IMR-90 (cell line): ENCODE results near the gene WNT7A. TPM values are rescaled to one million over a fixed set of nuclear protein-coding genes. Genes with fewer than 3 reads are reported as not detected.

Source experiments
- ATAC-seq: fragments of 200-7000 bp; cut with Tn5 transposase; 2 replicates; pipeline ENCODE4 v1.9.1; 2020; ENCODE audit warnings: low read depth, mild to moderate bottlenecking, moderate library complexity
- BruUV-seq: library from RNA; stranded (reverse); fragments of 400-500 nt; replicated peaks from 2 replicates; lab custom pipeline; 2021; lab: Mats Ljungman, UMichigan
- CTCF ChIA-PET: fragments of 300-600 bp; formaldehyde crosslinking; extraction: SDS; loops from one replicate; lab custom pipeline; 2021; ENCODE audit warnings: antibody characterized with exemption; lab: Yijun Ruan, JAX
- POLR2A ChIA-PET: fragments of 300-600 bp; sonication (Branson Sonifier 250); formaldehyde crosslinking; loops from one replicate; lab custom pipeline; 2022; ENCODE audit warnings: antibody characterized with exemption; ENCODE audit not compliant: unreplicated experiment; lab: Charles Lee
- DNase-seq: peaks from one replicate; pipeline ENCODE4 v3.0.0; 2013
- H2AFZ ChIP-seq: replicated peaks from 2 replicates; pipeline ENCODE3; 2013; ENCODE audit warnings: low read length, mild to moderate bottlenecking; ENCODE audit not compliant: poor library complexity
- H2AK5ac ChIP-seq: 2 replicates; pipeline ENCODE4 v1.6.1; 2013; ENCODE audit warnings: low read depth, low read length, inconsistent platforms
- H2AK9ac ChIP-seq: replicated peaks from 2 replicates; pipeline ENCODE3; 2013; ENCODE audit warnings: mild to moderate bottlenecking, low read depth, low read length, moderate library complexity; ENCODE audit not compliant: poor library complexity
- H2BK120ac ChIP-seq: 2 replicates; pipeline ENCODE4 v1.6.1; 2013; ENCODE audit warnings: low read depth, low read length, inconsistent platforms
- H2BK15ac ChIP-seq: 3 replicates; pipeline ENCODE4 v1.6.1; 2013; ENCODE audit warnings: low read depth, low read length, inconsistent platforms
- H2BK20ac ChIP-seq: 2 replicates; pipeline ENCODE4 v1.6.1; 2013; ENCODE audit warnings: low read depth, mild to moderate bottlenecking, inconsistent platforms, low read length, moderate library complexity
- H2BK5ac ChIP-seq: 2 replicates; pipeline ENCODE4 v1.6.1; 2013; ENCODE audit warnings: mild to moderate bottlenecking, low read depth, low read length, inconsistent platforms; ENCODE audit not compliant: poor library complexity, severe bottlenecking
- H3K14ac ChIP-seq: replicated peaks from 2 replicates; pipeline ENCODE4 v1.6.1; 2013; ENCODE audit warnings: low read depth, low read length, inconsistent platforms
- H3K18ac ChIP-seq: 2 replicates; pipeline ENCODE4 v1.6.1; 2013; ENCODE audit warnings: low read depth, low read length, control low read depth
- H3K23ac ChIP-seq: 2 replicates; pipeline ENCODE4 v1.6.1; 2013; ENCODE audit warnings: low read depth, low read length, inconsistent platforms
- H3K27ac ChIP-seq: 2 replicates; pipeline ENCODE4 v1.5.1; 2013; ENCODE audit warnings: mild to moderate bottlenecking, control low read depth, low read length; ENCODE audit not compliant: insufficient read depth
- H3K27me3 ChIP-seq: 2 replicates; pipeline ENCODE4 v1.6.1; 2013; ENCODE audit warnings: low read length; ENCODE audit not compliant: control insufficient read depth, insufficient read depth
- H3K36me3 ChIP-seq: 2 replicates; pipeline ENCODE4 v1.6.1; 2013; ENCODE audit warnings: low read length, mixed read lengths; ENCODE audit not compliant: control insufficient read depth, insufficient read depth
- H3K4ac ChIP-seq: 2 replicates; pipeline ENCODE4 v1.6.1; 2013; ENCODE audit warnings: low read depth, low read length, inconsistent platforms
- H3K4me1 ChIP-seq: 2 replicates; pipeline ENCODE4 v1.6.1; 2013; ENCODE audit warnings: low read length, mixed read lengths; ENCODE audit not compliant: control insufficient read depth, insufficient read depth
- H3K4me2 ChIP-seq: 2 replicates; pipeline ENCODE4 v1.6.1; 2013; ENCODE audit warnings: low read depth, mild to moderate bottlenecking, control low read depth, low read length, moderate library complexity
- H3K4me3 ChIP-seq: 2 replicates; pipeline ENCODE4 v1.5.1; 2013; ENCODE audit warnings: low read depth, mild to moderate bottlenecking, control low read depth, low read length, moderate library complexity; ENCODE audit not compliant: insufficient read depth
- H3K56ac ChIP-seq: 2 replicates; pipeline ENCODE4 v1.6.1; 2013; ENCODE audit warnings: low read length, inconsistent platforms; ENCODE audit not compliant: insufficient read depth; ENCODE audit errors: extremely low read depth
- H3K79me1 ChIP-seq, 2 experiments: 2 replicates each; pipeline ENCODE4 v1.6.1; 2013; ENCODE audit warnings: low read length in 2 of 2, inconsistent platforms in 1 of 2, low read depth in 1 of 2
- H3K9ac ChIP-seq: 2 replicates; pipeline ENCODE4 v1.6.1; 2013; ENCODE audit warnings: low read depth, low read length, control low read depth
- H3K9me1 ChIP-seq: 2 replicates; pipeline ENCODE4 v1.6.1; 2013; ENCODE audit warnings: low read length, inconsistent platforms; ENCODE audit not compliant: insufficient read depth
- H3K9me3 ChIP-seq: 2 replicates; pipeline ENCODE4 v1.6.1; 2013; ENCODE audit warnings: low read length; ENCODE audit not compliant: control insufficient read depth, insufficient read depth
- H4K20me1 ChIP-seq: 2 replicates; pipeline ENCODE4 v1.6.1; 2013; ENCODE audit warnings: low read length, inconsistent platforms; ENCODE audit not compliant: insufficient read depth
- H4K5ac ChIP-seq: 2 replicates; pipeline ENCODE4 v1.6.1; 2013; ENCODE audit warnings: mild to moderate bottlenecking, low read depth, low read length, control low read depth
- H4K8ac ChIP-seq, 2 experiments: 2 replicates each; pipeline ENCODE4 v1.6.1; 2013; ENCODE audit warnings: low read depth in 2 of 2, low read length in 2 of 2, control low read depth in 1 of 2, inconsistent platforms in 1 of 2
- H4K91ac ChIP-seq: 2 replicates; pipeline ENCODE4 v1.6.1; 2013; ENCODE audit warnings: low read depth, low read length, inconsistent platforms; ENCODE audit not compliant: insufficient read depth
- BHLHE40 ChIP-seq: fragments of 150-350 bp; IDR thresholded peaks from 2 replicates; pipeline ENCODE4 v1.6.1; 2016; ENCODE audit warnings: mild to moderate bottlenecking, low read depth, low read length
- CEBPB ChIP-seq: IDR thresholded peaks from 2 replicates; pipeline ENCODE4 v1.6.1; 2012; ENCODE audit warnings: low read depth, low read length, improper control_type of control experiment
- CHD1 ChIP-seq: IDR thresholded peaks from 2 replicates; pipeline ENCODE4 v1.6.1; 2012; ENCODE audit warnings: low read depth, low read length, improper control_type of control experiment
- ELK1 ChIP-seq: fragments of 150-350 bp; IDR thresholded peaks from 2 replicates; pipeline ENCODE4 v1.6.1; 2016; ENCODE audit warnings: low read depth, mild to moderate bottlenecking, low read length, moderate library complexity, borderline replicate concordance
- FOS ChIP-seq: fragments of 150-350 bp; IDR thresholded peaks from 2 replicates; pipeline ENCODE4 v1.6.1; 2016; ENCODE audit warnings: low read depth, low read length
- MAFK ChIP-seq: IDR thresholded peaks from 2 replicates; pipeline ENCODE4 v1.6.1; 2012; ENCODE audit warnings: low read depth, low read length, improper control_type of control experiment
- MAZ ChIP-seq: IDR thresholded peaks from 2 replicates; pipeline ENCODE4 v1.6.1; 2012; ENCODE audit warnings: low read depth, mild to moderate bottlenecking, low read length, improper control_type of control experiment, moderate library complexity, borderline replicate concordance
- MXI1 ChIP-seq: IDR thresholded peaks from 2 replicates; pipeline ENCODE4 v1.6.1; 2012; ENCODE audit warnings: low read depth, mild to moderate bottlenecking, low read length, moderate library complexity, borderline replicate concordance
- NFE2L2 ChIP-seq: fragments of 150-350 bp; IDR thresholded peaks from 2 replicates; pipeline ENCODE4 v1.6.1; 2016; ENCODE audit warnings: low read depth, mild to moderate bottlenecking, low read length
- POLR2A ChIP-seq: IDR thresholded peaks from 2 replicates; pipeline ENCODE4 v1.6.1; 2012; ENCODE audit warnings: mild to moderate bottlenecking, low read depth, low read length
- RAD21 ChIP-seq: IDR thresholded peaks from 2 replicates; pipeline ENCODE4 v1.6.1; 2012; ENCODE audit warnings: low read length, improper control_type of control experiment
- RCOR1 ChIP-seq: IDR thresholded peaks from 2 replicates; pipeline ENCODE4 v1.6.1; 2012; ENCODE audit warnings: mild to moderate bottlenecking, low read length, improper control_type of control experiment; ENCODE audit not compliant: insufficient replicate concordance
- RFX5 ChIP-seq: IDR thresholded peaks from 2 replicates; pipeline ENCODE4 v1.8.0; 2012; ENCODE audit warnings: low read depth, mild to moderate bottlenecking, low read length, moderate library complexity
- SMC3 ChIP-seq: fragments of 150-350 bp; IDR thresholded peaks from 2 replicates; pipeline ENCODE4 v1.6.1; 2016; ENCODE audit warnings: low read depth, mild to moderate bottlenecking, antibody characterized with exemption, low read length, moderate library complexity
- USF2 ChIP-seq: fragments of 150-350 bp; IDR thresholded peaks from 2 replicates; pipeline ENCODE4 v1.6.1; 2017; ENCODE audit warnings: mild to moderate bottlenecking, antibody characterized with exemption, low read length, low read depth
- WGBS, 2 experiments: methylation state at CpG; one replicate each; pipeline versions ENCODE4 v1.1.5 to v1.1.7; 2013; ENCODE audit warnings: missing lambda C conversion rate in 2 of 2; ENCODE audit not compliant: insufficient read length in 1 of 2; ENCODE audit errors: extremely low coverage in 2 of 2; 5-methylcytosine and 5-hydroxymethylcytosine counted together
- dilution Hi-C: fragments of 300-500 bp; cut with HindIII; formaldehyde crosslinking; loops from one replicate; pipeline ENCODE4 v1.14.3; 2018; ENCODE audit warnings: low sequenced_read_pairs; ENCODE audit not compliant: unreplicated experiment
- in situ Hi-C: fragments of 300-500 bp; cut with MboI; formaldehyde crosslinking; loops from 3 replicates; pipeline ENCODE4 v1.14.3; 2019; ENCODE audit warnings: low sequenced_read_pairs, inconsistent platforms, mixed read lengths
- intact Hi-C: fragments of 100-400 bp; cut with micrococcal nuclease; formaldehyde crosslinking; loops from 2 replicates; pipeline ENCODE4 v1.10.0; 2022
- polyA plus RNA-seq, 3 experiments: library from polyadenylated mRNA; depleted of rRNA; stranded (reverse); fragments of >200 nt; gene quantifications; 2 replicates each; pipeline ENCODE4 v1.2.3, GENCODE V29; 2012; ENCODE audit warnings: low replicate concordance in 1 of 3
- total RNA-seq: library from RNA; depleted of rRNA; stranded (reverse); fragments of >200 nt; gene quantifications from 2 replicates; pipeline ENCODE4 v1.2.3, GENCODE V29; 2012
- TF ChIP-seq, protein P1 (sequence below): conservative IDR thresholded peaks from 2 replicates; pipeline ENCODE4 v1.5.1; 2012; ENCODE audit warnings: mild to moderate bottlenecking, low read depth, low read length, improper control_type of control experiment

Gene WNT7A
- total and polyA plus RNA-seq, 2 of the 4 experiments (the other 2 are of a cell fraction): not detected

DNA sequence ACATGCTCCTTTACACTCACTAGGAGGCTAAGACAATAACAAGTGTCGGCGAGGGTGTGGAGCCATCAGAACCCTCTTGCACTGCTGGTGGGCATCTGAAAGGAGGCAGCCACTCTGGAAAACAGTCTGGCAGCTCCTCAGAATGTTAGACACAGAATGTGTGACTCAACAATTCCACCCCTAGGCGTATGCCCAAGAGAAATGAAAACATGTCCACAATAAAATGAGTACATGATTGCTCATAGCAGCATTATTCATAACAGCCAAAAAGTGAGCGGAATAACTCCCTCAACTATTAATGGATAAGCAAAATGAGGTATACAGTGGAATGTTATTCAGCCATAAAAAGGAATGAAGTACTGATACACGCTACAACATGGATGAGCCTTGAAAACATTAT, 57.8 kb downstream of the WNT7A start:
- no peak overlapping the region for H3K9ac ChIP-seq
- dilution Hi-C loops: no loop called here
- no peak overlapping the region for H2AK9ac ChIP-seq
- no peak overlapping the region for H2AK5ac ChIP-seq
- no peak overlapping the region for H3K18ac ChIP-seq
- no peak overlapping the region for H3K14ac ChIP-seq
- no peak overlapping the region for H2BK120ac ChIP-seq
- no peak overlapping the region for H2BK20ac ChIP-seq
- H3K27ac ChIP-seq: no peak overlapping the region
- no TSS peak for BruUV-seq
- intact Hi-C loops: no loop called here
- H2AFZ ChIP-seq: no peak overlapping the region
- H3K79me1 ChIP-seq: no peaks in the 10 kb centered on the region
- ATAC-seq (no peak), DNase-seq (no peak)
- in situ Hi-C loops: no loop called here
- TF ChIP-seq, protein P1, sequence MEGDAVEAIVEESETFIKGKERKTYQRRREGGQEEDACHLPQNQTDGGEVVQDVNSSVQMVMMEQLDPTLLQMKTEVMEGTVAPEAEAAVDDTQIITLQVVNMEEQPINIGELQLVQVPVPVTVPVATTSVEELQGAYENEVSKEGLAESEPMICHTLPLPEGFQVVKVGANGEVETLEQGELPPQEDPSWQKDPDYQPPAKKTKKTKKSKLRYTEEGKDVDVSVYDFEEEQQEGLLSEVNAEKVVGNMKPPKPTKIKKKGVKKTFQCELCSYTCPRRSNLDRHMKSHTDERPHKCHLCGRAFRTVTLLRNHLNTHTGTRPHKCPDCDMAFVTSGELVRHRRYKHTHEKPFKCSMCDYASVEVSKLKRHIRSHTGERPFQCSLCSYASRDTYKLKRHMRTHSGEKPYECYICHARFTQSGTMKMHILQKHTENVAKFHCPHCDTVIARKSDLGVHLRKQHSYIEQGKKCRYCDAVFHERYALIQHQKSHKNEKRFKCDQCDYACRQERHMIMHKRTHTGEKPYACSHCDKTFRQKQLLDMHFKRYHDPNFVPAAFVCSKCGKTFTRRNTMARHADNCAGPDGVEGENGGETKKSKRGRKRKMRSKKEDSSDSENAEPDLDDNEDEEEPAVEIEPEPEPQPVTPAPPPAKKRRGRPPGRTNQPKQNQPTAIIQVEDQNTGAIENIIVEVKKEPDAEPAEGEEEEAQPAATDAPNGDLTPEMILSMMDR: no peak
- TF ChIP-seq SMC3 (no peak), NFE2L2 (no peak), ELK1 (no peak), USF2 (no peak), MXI1 (no peak), CHD1 (no peak), CEBPB (no peak), POLR2A (no peak), BHLHE40 (no peak), RFX5 (no peak), MAZ (no peak), RCOR1 (no peak), FOS (no peak), RAD21 (no peak), MAFK (no peak)
- no peak overlapping the region for H3K4me3 ChIP-seq
- no CpG with 5 or more reads among the region's 5 CpGs for WGBS, 2 experiments
- H4K5ac ChIP-seq: no peak overlapping the region
- ChIA-PET POLR2A (no interaction called here), CTCF (no interaction called here)
- no peak overlapping the region for H3K56ac ChIP-seq
- H2BK5ac ChIP-seq: no peak overlapping the region
- no peak overlapping the region for H3K4me2 ChIP-seq
- H3K9me1 ChIP-seq: no peaks in the 10 kb centered on the region
- H3K27me3 ChIP-seq: no peaks in the 10 kb centered on the region
- H3K23ac ChIP-seq: no peak overlapping the region
- peaks cover 16% of the 10 kb centered on the region; the same call in 1 of the 2 replicates for H3K9me3 ChIP-seq
- no peaks in the 10 kb centered on the region for H3K4me1 ChIP-seq
- no peak overlapping the region for H2BK15ac ChIP-seq
- H4K8ac ChIP-seq: no peak overlapping the region
- no peaks in the 10 kb centered on the region for H3K36me3 ChIP-seq
- H4K20me1 ChIP-seq: no peaks in the 10 kb centered on the region
- H4K91ac ChIP-seq: no peak overlapping the region
- no peak overlapping the region for H3K4ac ChIP-seq
